Neural cell (in vitro differentiated cells): Measurements from ENCODE around the gene TMEM132E. TPM values are rescaled to one million over a fixed set of nuclear protein-coding genes. Genes with fewer than 3 reads are reported as not detected.

ENCODE experiments used
- H2AFZ ChIP-seq: fragments of 200-600, 300-800 bp; sonication (generic), shearing (Covaris generic); 2 replicates; pipeline ENCODE4 v1.6.0; 2014; ENCODE audit warnings: low read depth, mild to moderate bottlenecking, antibody characterized with exemption, low read length, moderate library complexity
- H3F3A ChIP-seq: fragments of 200-600 bp; shearing (Covaris generic); 2 replicates; pipeline ENCODE4 v1.6.1; 2016; ENCODE audit warnings: mild to moderate bottlenecking, moderate library complexity, mixed read lengths, antibody characterized with exemption, low read length; ENCODE audit not compliant: insufficient read depth, poor library complexity, severe bottlenecking
- H3K27ac ChIP-seq: fragments of 200-600, 300-800 bp; sonication (generic), shearing (Covaris generic); 2 replicates; pipeline ENCODE4 v1.5.1; 2014; ENCODE audit warnings: mild to moderate bottlenecking, low read length, moderate library complexity
- H3K27me3 ChIP-seq: fragments of 300-800, 200-600 bp; sonication (generic), shearing (Covaris generic); 2 replicates; pipeline ENCODE4 v1.6.0; 2014; ENCODE audit warnings: mild to moderate bottlenecking, low read depth, low read length, moderate library complexity; ENCODE audit not compliant: insufficient read depth
- H3K36me3 ChIP-seq: fragments of 300-800, 200-600 bp; sonication (generic), shearing (Covaris generic); 2 replicates; pipeline ENCODE4 v1.5.1; 2014; ENCODE audit warnings: mild to moderate bottlenecking, antibody characterized with exemption, low read length, moderate library complexity; ENCODE audit not compliant: insufficient read depth
- H3K4me2 ChIP-seq: fragments of 300-800, 200-600 bp; sonication (generic), shearing (Covaris generic); 2 replicates; pipeline ENCODE4 v1.6.0; 2014; ENCODE audit warnings: mild to moderate bottlenecking, low read length
- H3K4me3 ChIP-seq: fragments of 300-800, 200-600 bp; sonication (generic), shearing (Covaris generic); 2 replicates; pipeline ENCODE4 v1.5.1; 2014; ENCODE audit warnings: mild to moderate bottlenecking, low read length, moderate library complexity
- H3K79me2 ChIP-seq: fragments of 200-600 bp; shearing (Covaris generic); replicated peaks from 2 replicates; pipeline ENCODE4 v1.6.0; 2014; ENCODE audit warnings: mild to moderate bottlenecking, low read length, moderate library complexity; ENCODE audit not compliant: insufficient read depth
- H3K9ac ChIP-seq: fragments of 300-800, 200-600 bp; sonication (generic), shearing (Covaris generic); 2 replicates; pipeline ENCODE4 v1.6.1; 2016; ENCODE audit warnings: mild to moderate bottlenecking, low read length, mixed read lengths
- H3K9me2 ChIP-seq: fragments of 200-600 bp; shearing (Covaris generic); 2 replicates; pipeline ENCODE4 v1.6.1; 2016; ENCODE audit warnings: mild to moderate bottlenecking, low read length, mixed read lengths; ENCODE audit not compliant: insufficient read depth
- H3K9me3 ChIP-seq: fragments of 200-600, 300-800 bp; sonication (generic), shearing (Covaris generic); 2 replicates; pipeline ENCODE4 v1.6.1; 2016; ENCODE audit warnings: mild to moderate bottlenecking, mixed run types, low read length, moderate library complexity, mixed read lengths
- H4K20me1 ChIP-seq: fragments of 200-600 bp; shearing (Covaris generic); 2 replicates; pipeline ENCODE4 v1.6.1; 2016; ENCODE audit warnings: mild to moderate bottlenecking, mixed run types; ENCODE audit not compliant: insufficient read depth
- CTCF ChIP-seq: fragments of 450-650 bp; IDR thresholded peaks from 2 replicates; pipeline ENCODE4 v1.5.1; 2014; ENCODE audit warnings: antibody characterized with exemption, mild to moderate bottlenecking, moderate library complexity; ENCODE audit not compliant: poor library complexity, severe bottlenecking
- EP300 ChIP-seq: fragments of 450-650 bp; conservative IDR thresholded peaks from 2 replicates; pipeline ENCODE4 v1.6.1; 2014; ENCODE audit warnings: antibody characterized with exemption, mild to moderate bottlenecking, moderate library complexity; ENCODE audit not compliant: poor library complexity, severe bottlenecking
- EZH2 ChIP-seq: fragments of 200-600, 300-800 bp; shearing (Covaris generic), sonication (generic); IDR thresholded peaks from 2 replicates; pipeline ENCODE4 v1.6.1; 2014; ENCODE audit warnings: antibody characterized with exemption, low read length, borderline replicate concordance, mild to moderate bottlenecking; ENCODE audit not compliant: insufficient read depth, poor library complexity, severe bottlenecking
- MXI1 ChIP-seq: fragments of 450-650 bp; conservative IDR thresholded peaks from 2 replicates; pipeline ENCODE4 v1.6.1; 2014; ENCODE audit warnings: antibody characterized with exemption, mild to moderate bottlenecking; ENCODE audit not compliant: poor library complexity, severe bottlenecking
- POLR2AphosphoS5 ChIP-seq: IDR thresholded peaks from 2 replicates; pipeline ENCODE4 v1.6.1; 2012
- RAD21 ChIP-seq: fragments of 450-650 bp; conservative IDR thresholded peaks from 2 replicates; pipeline ENCODE4 v1.6.1; 2014; ENCODE audit warnings: antibody characterized with exemption, mild to moderate bottlenecking, moderate library complexity
- REST ChIP-seq: IDR thresholded peaks from 2 replicates; pipeline ENCODE4 v1.6.1; 2012; ENCODE audit warnings: borderline replicate concordance
- SMC3 ChIP-seq: fragments of 450-650 bp; conservative IDR thresholded peaks from 2 replicates; pipeline ENCODE4 v1.6.1; 2014; ENCODE audit warnings: antibody characterized with exemption, mild to moderate bottlenecking, moderate library complexity; ENCODE audit not compliant: poor library complexity
- TAF1 ChIP-seq: IDR thresholded peaks from 2 replicates; pipeline ENCODE4 v1.6.1; 2012; ENCODE audit warnings: low read depth
- polyA plus RNA-seq: library from polyadenylated mRNA; depleted of rRNA; stranded (reverse); fragments of >200 nt; gene quantifications from 2 replicates; pipeline ENCODE4 v1.2.3, GENCODE V29; 2014

Gene TMEM132E
- polyA plus RNA-seq, 1 donor from 2014 or later = 1.8 TPM

- Histone ChIP-seq H3K9ac (no peak overlapping the region), H3K27me3 (no peaks in the 10 kb centered on the region), H3K9me3 (no peaks in the 10 kb centered on the region), H3K27ac (no peak overlapping the region), H3K79me2 (no peaks in the 10 kb centered on the region), H3F3A (no peaks in the 10 kb centered on the region), H2AFZ (no peak overlapping the region), H3K36me3 (no peaks in the 10 kb centered on the region), H4K20me1 (no peaks in the 10 kb centered on the region), H3K9me2 (no peaks in the 10 kb centered on the region), H3K4me3 (no peak overlapping the region), H3K4me2 (no peak overlapping the region)
- TF ChIP-seq EP300 (no peak), CTCF (no peak), RAD21 (no peak), POLR2AphosphoS5 (no peak), MXI1 (no peak), EZH2 (no peak), TAF1 (no peak), SMC3 (no peak), REST (no peak)
Observed at GRCh38 chr17:34623856-34624766, 44.7 kb downstream of the TMEM132E start.

GRCh38 chr17:34624767-34625383 is 45.5 kb downstream of the TMEM132E start:
- H2AFZ ChIP-seq = no peak overlapping the region
- no peak overlapping the region for H3K9ac ChIP-seq
- H3K9me3 ChIP-seq = no peaks in the 10 kb centered on the region
- no peaks in the 10 kb centered on the region for H3F3A ChIP-seq
- H4K20me1 ChIP-seq = no peaks in the 10 kb centered on the region
- no peaks in the 10 kb centered on the region for H3K79me2 ChIP-seq
- no peaks in the 10 kb centered on the region for H3K27me3 ChIP-seq
- no peak overlapping the region for H3K4me3 ChIP-seq
- no peaks in the 10 kb centered on the region for H3K9me2 ChIP-seq
- no peak for TF ChIP-seq EZH2
- no peak for TF ChIP-seq RAD21
- no peak for TF ChIP-seq TAF1
- TF ChIP-seq SMC3 = no peak
- TF ChIP-seq POLR2AphosphoS5 = no peak
- no peak for TF ChIP-seq CTCF
- TF ChIP-seq MXI1 = no peak
- no peak for TF ChIP-seq EP300
- no peak for TF ChIP-seq REST
- no peaks in the 10 kb centered on the region for H3K36me3 ChIP-seq
- no peak overlapping the region for H3K27ac ChIP-seq
- no peak overlapping the region for H3K4me2 ChIP-seq
